Mesodermal cell (in vitro differentiated cells): Measurements from ENCODE around the gene EMILIN2.
"Not testable (repeated sequence)": the region's sequence is repeated elsewhere in the genome, so short reads cannot be mapped to it uniquely, and the experiment has no call there.

Experiments used
- H3K27ac ChIP-seq: 2 replicates; pipeline ENCODE4 v1.7.0; 2013; ENCODE audit warnings: mild to moderate bottlenecking, low read depth, low read length, moderate library complexity; ENCODE audit not compliant: severe bottlenecking
- H3K36me3 ChIP-seq: 2 replicates; pipeline ENCODE4 v1.7.1; 2013; ENCODE audit warnings: mild to moderate bottlenecking, low read length, moderate library complexity; ENCODE audit not compliant: control insufficient read depth, insufficient read depth
- H3K4me1 ChIP-seq: one replicate; pipeline ENCODE4 v1.7.1; 2013; ENCODE audit warnings: mild to moderate bottlenecking, low read length; ENCODE audit not compliant: insufficient read depth, control insufficient read depth, poor library complexity, severe bottlenecking
- H3K4me3 ChIP-seq: 2 replicates; pipeline ENCODE4 v1.7.0; 2013; ENCODE audit warnings: low read length, control low read depth, mild to moderate bottlenecking; ENCODE audit not compliant: insufficient read depth, poor library complexity, severe bottlenecking; ENCODE audit errors: extremely low read depth
- H3K9me3 ChIP-seq: 2 replicates; pipeline ENCODE4 v1.7.1; 2013; ENCODE audit warnings: mild to moderate bottlenecking, low read length, moderate library complexity; ENCODE audit not compliant: control insufficient read depth
- WGBS, 2 experiments: methylation state at CpG; one replicate each; pipeline ENCODE4 v1.1.5; 2013; ENCODE audit warnings: missing lambda C conversion rate in 2 of 2; ENCODE audit not compliant: insufficient coverage in 2 of 2; 5-methylcytosine and 5-hydroxymethylcytosine counted together

The EMILIN2 gene

DNA sequence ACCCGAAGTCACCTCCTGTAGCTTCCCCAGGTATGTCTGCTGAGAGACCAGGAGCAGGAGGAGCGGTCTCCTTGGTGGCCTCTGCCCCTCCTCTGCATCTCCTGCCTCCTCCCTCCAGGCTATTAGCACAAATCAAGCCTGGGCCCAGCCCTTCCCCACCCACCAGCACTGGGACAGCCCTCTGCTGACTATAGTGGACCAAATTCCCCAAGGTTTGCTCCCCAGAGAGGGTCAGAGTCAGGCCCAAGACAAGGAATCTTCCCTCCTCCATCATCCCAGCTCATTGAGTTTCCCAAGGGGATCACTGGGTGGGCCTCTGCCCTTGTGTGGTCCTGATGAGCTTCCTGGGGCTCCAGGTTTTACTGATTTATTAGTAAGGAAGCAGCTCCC, 62.1 kb downstream of the EMILIN2 start:
- Histone ChIP-seq H3K36me3 (peaks cover 60% of the 10 kb centered on the region), H3K9me3 (no peaks in the 10 kb centered on the region), H3K27ac (no peak overlapping the region), H3K4me3 (no peak overlapping the region), H3K4me1 (peaks cover 8% of the 10 kb centered on the region)
- whole genome bisulfite sequencing, 2 experiments = 84 to 100% methylated on average over 2 of the region's 2 CpGs

DNA sequence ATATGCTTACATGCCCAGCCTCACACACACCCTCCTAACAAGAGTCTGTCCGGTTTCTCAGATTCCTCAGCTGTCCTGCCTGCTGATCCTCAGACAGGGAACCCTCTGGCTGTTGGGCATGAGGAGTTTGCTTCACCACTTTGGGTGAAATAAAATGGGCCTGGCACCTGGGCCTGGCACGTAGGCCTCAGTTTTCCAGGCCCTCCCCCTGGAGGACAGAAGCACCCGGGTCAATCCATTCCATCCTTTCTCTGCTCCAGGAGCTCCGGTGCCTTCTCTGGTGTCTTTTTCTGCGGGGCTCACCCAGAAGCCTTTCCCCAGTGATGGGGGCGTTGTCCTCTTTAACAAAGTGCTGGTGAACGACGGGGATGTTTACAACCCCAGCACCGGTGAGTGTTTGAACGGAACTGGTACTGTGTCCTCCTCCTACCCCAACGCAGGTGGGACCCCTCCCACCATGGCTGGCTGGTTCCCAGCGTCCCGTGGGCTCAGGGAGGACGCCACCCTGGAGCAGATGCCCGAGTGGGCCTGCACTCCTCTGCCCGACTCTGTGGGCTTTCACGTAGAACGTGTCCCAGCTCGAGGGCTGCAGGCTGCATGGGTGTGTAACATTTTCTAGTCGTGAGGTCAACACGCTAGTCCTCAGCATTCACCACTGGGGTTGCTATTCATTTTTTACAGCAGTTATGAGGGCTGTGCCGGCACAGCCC, 62.8 kb downstream of the EMILIN2 start:
- peaks cover 8% of the 10 kb centered on the region for H3K4me1 ChIP-seq
- no peak overlapping the region for H3K4me3 ChIP-seq
- H3K27ac ChIP-seq = no peak overlapping the region
- peaks cover 66% of the 10 kb centered on the region for H3K36me3 ChIP-seq
- WGBS, 2 experiments = 91 to 98% methylated on average over 19 to 21 of the region's 22 CpGs
- H3K9me3 ChIP-seq = no peaks in the 10 kb centered on the region

DNA sequence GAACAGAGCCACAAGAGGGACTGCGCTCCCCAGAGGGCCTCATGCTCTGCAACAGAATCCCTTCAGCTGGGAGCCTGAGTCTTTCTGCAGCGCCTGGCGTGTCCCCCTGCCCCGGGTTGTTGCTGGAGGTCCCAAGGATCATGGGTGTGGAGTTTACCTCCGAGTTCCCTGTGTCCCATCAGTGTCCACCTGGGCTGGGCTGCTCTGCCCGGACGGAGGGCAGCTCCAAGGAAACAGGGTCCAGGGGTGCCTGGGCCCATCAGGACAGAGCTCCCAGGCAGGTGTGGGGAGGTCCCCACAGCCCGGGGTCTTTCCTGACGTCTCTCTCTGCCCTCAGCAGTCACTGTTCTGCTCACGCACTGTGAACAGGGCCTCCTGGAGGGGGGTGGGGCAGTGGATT, 63.5 kb downstream of the EMILIN2 start:
- no peaks in the 10 kb centered on the region for H3K9me3 ChIP-seq
- no peak overlapping the region for H3K27ac ChIP-seq
- peaks cover 8% of the 10 kb centered on the region for H3K4me1 ChIP-seq
- H3K4me3 ChIP-seq = no peak overlapping the region
- WGBS, 2 experiments = 93 to 98% methylated on average over 7 to 10 of the region's 10 CpGs
- H3K36me3 ChIP-seq = peaks cover 72% of the 10 kb centered on the region

DNA sequence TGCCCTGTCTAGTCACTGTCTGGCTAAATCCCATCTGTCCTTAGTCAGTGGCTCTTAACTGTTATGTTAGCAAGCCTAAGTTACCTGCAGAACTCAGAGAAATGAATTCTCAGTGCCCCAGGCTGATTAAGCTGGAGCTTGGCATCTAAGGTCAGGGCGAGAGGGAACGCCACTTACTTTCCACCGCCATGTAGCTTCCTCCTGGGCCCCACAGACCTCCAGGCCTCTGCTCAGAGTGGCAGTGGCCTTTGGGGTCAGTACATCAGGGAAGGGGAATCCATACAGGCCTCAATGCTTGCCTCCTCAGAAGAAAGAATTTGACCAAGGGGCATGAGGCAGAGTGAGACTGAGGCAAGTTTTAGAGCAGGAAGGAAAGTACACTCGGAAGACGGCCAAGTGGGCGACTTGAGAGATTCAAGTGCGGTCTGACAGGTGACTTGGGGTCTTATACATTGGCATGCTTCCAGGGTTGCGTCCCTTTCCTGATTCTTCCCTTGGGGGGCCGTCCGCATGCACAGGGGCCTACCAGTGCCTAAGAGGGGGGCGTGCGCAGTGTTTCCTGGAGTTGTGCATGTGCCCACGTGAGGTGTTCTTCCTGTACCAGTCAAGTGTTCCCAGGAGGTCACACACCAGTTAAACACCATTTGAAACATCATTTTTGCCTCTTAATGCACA, 64.1 kb downstream of the EMILIN2 start:
- peaks cover 75% of the 10 kb centered on the region for H3K36me3 ChIP-seq
- no peak overlapping the region for H3K4me3 ChIP-seq
- 93 to 96% methylated on average over 12 to 13 of the region's 13 CpGs for WGBS, 2 experiments
- H3K9me3 ChIP-seq = no peaks in the 10 kb centered on the region
- peaks cover 8% of the 10 kb centered on the region for H3K4me1 ChIP-seq
- H3K27ac ChIP-seq = no peak overlapping the region

GRCh38 chr18:2911533-2911932, 64.7 kb downstream of the EMILIN2 start:
- H3K36me3 ChIP-seq = peaks cover 81% of the 10 kb centered on the region
- H3K9me3 ChIP-seq = no peaks in the 10 kb centered on the region
- H3K4me3 ChIP-seq = no peak overlapping the region
- WGBS, 2 experiments = 98 to 100% methylated on average over 3 to 4 of the region's 4 CpGs
- H3K27ac ChIP-seq = no peak overlapping the region
- peaks cover 8% of the 10 kb centered on the region for H3K4me1 ChIP-seq

- 95 to 96% methylated on average over 26 to 27 of the region's 29 CpGs for WGBS, 2 experiments
- peaks cover 1% of the 10 kb centered on the region for H3K4me1 ChIP-seq
- peaks cover 88% of the 10 kb centered on the region for H3K36me3 ChIP-seq
- no peaks in the 10 kb centered on the region for H3K9me3 ChIP-seq
- H3K4me3 ChIP-seq = no peak overlapping the region
- no peak overlapping the region for H3K27ac ChIP-seq
Observed at GRCh38 chr18:2912357-2913299, 65.8 kb downstream of the EMILIN2 start.

- Histone ChIP-seq H3K27ac (no peak overlapping the region), H3K36me3 (peaks cover 87% of the 10 kb centered on the region), H3K4me3 (no peak overlapping the region), H3K9me3 (no peaks in the 10 kb centered on the region), H3K4me1 (no peaks in the 10 kb centered on the region)
- 91 to 92% methylated on average over 13 to 15 of the region's 17 CpGs for whole genome bisulfite sequencing, 2 experiments
Observed at GRCh38 chr18:2913398-2914005, 66.7 kb downstream of the EMILIN2 start.

GRCh38 chr18:2914185-2914880, 67.5 kb downstream of the EMILIN2 start:
- H3K36me3 ChIP-seq = peaks cover 88% of the 10 kb centered on the region
- WGBS, 2 experiments = 94 to 98% methylated on average over 16 to 17 of the region's 17 CpGs

DNA sequence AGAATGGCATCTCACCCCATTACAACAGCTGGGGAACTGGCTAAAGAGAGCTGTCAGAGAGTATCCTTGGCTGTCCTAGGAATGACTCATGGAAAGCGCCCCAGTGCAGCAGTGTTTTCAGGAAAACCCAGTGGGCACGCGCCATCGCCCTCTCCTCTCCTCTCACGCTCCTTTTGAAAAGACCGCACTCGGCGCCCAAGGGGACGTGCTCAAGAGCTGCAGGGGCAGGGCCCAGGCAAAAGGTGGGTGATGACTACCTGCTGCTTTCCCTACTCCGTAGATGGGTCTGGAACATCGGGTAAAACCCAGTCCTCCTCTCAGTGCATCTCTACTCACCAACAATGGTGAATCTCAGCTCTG, 68.1 kb downstream of the EMILIN2 start:
- WGBS, 2 experiments = 92 to 95% methylated on average over 7 to 11 of the region's 11 CpGs
- Histone ChIP-seq H3K27ac (no peak overlapping the region), H3K36me3 (peaks cover 88% of the 10 kb centered on the region), H3K4me1 (no peaks in the 10 kb centered on the region), H3K9me3 (no peaks in the 10 kb centered on the region), H3K4me3 (no peak overlapping the region)

More at GRCh38 chr18:2914185-2914880, 67.5 kb downstream of the EMILIN2 start:
- Histone ChIP-seq H3K9me3 (no peaks in the 10 kb centered on the region), H3K4me1 (no peaks in the 10 kb centered on the region), H3K27ac (no peak overlapping the region), H3K4me3 (no peak overlapping the region)

- not testable (repeated sequence) for H3K9me3 ChIP-seq, H3K4me3 ChIP-seq, H3K27ac ChIP-seq, H3K4me1 ChIP-seq
- peaks cover 89% of the 10 kb centered on the region for H3K36me3 ChIP-seq
- 92 to 97% methylated on average over 2 to 15 of the region's 16 CpGs for WGBS, 2 experiments
Observed at GRCh38 chr18:2915486-2915885, 68.7 kb downstream of the EMILIN2 start.
